ENCODE results near the gene DOCK8. TPM values are rescaled to one million over a fixed set of nuclear protein-coding genes. Genes with fewer than 3 reads are reported as not detected.

The DOCK8 gene
- total RNA-seq, 6 experiments from 2014 or later: 0.05 to 0.34 (median 0.20) TPM

GRCh38 chr9:237141-237857 lies 22.6 kb downstream of the DOCK8 start:
- H3K36me3 Mint-ChIP-seq (ENCODE audit: low read depth): no peaks in the 10 kb centered on the region
- TF ChIP-seq, protein P1, sequence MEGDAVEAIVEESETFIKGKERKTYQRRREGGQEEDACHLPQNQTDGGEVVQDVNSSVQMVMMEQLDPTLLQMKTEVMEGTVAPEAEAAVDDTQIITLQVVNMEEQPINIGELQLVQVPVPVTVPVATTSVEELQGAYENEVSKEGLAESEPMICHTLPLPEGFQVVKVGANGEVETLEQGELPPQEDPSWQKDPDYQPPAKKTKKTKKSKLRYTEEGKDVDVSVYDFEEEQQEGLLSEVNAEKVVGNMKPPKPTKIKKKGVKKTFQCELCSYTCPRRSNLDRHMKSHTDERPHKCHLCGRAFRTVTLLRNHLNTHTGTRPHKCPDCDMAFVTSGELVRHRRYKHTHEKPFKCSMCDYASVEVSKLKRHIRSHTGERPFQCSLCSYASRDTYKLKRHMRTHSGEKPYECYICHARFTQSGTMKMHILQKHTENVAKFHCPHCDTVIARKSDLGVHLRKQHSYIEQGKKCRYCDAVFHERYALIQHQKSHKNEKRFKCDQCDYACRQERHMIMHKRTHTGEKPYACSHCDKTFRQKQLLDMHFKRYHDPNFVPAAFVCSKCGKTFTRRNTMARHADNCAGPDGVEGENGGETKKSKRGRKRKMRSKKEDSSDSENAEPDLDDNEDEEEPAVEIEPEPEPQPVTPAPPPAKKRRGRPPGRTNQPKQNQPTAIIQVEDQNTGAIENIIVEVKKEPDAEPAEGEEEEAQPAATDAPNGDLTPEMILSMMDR (IDR thresholded peaks at IDR 0.05): no peak
- H3K27me3 Mint-ChIP-seq (ENCODE audit: insufficient read depth): peaks cover 3% of the 10 kb centered on the region
- no peaks in the 10 kb centered on the region for H3K4me1 Mint-ChIP-seq (ENCODE audit: low read depth)
- peaks cover 4% of the 10 kb centered on the region; the same call in 1 of the 2 replicates for H3K9me3 Mint-ChIP-seq
- H3K4me3 Mint-ChIP-seq: no peak overlapping the region
- no peak overlapping the region for H3K27ac Mint-ChIP-seq
- DNase-seq: no peak

DNA sequence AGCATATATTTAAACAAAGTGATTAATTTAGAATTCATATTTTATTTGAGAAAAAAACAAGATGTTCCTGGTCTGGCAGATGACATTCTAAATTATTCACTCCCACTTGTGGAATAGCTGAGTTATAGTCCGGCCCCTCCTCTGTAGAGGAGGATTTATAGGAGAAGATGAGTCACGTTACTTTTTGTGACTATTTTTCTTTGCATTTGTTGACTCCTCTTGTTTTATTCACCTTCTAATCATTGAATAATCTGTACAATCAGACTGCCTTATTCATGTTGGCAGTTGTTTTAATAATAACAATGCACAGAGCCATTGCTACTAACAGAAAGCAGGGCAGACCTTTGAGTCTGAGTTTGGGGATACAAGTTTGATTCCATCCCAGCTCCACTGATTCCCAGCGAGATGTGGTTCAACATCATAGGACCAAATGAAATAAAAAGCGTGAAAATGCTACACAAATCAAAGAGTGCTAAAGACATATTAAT lies 23.2 kb downstream of the DOCK8 start:
- Mint-ChIP-seq H3K9me3 (peaks cover 4% of the 10 kb centered on the region; the same call in 1 of the 2 replicates), H3K36me3 (ENCODE audit: low read depth) (no peaks in the 10 kb centered on the region), H3K4me3 (no peak overlapping the region), H3K27me3 (ENCODE audit: insufficient read depth) (peaks cover 3% of the 10 kb centered on the region), H3K27ac (no peak overlapping the region), H3K4me1 (ENCODE audit: low read depth) (no peaks in the 10 kb centered on the region)
- no peak for DNase-seq
- TF ChIP-seq, protein P1 (IDR thresholded peaks at IDR 0.05): no peak

- no peaks in the 10 kb centered on the region for H3K36me3 Mint-ChIP-seq (ENCODE audit: low read depth)
- no peak overlapping the region for H3K27ac Mint-ChIP-seq
- no peak for DNase-seq
- H3K27me3 Mint-ChIP-seq (ENCODE audit: insufficient read depth): no peaks in the 10 kb centered on the region; the same call in 1 of the 2 replicates
- no peaks in the 10 kb centered on the region; the same call in 1 of the 2 replicates for H3K9me3 Mint-ChIP-seq
- H3K4me3 Mint-ChIP-seq: no peak overlapping the region
- no peaks in the 10 kb centered on the region for H3K4me1 Mint-ChIP-seq (ENCODE audit: low read depth)
- TF ChIP-seq, protein P1 (IDR thresholded peaks at IDR 0.05): no peak
These were observed 27.9 kb downstream of the DOCK8 start for GRCh38 chr9:242461-243080.

DNA sequence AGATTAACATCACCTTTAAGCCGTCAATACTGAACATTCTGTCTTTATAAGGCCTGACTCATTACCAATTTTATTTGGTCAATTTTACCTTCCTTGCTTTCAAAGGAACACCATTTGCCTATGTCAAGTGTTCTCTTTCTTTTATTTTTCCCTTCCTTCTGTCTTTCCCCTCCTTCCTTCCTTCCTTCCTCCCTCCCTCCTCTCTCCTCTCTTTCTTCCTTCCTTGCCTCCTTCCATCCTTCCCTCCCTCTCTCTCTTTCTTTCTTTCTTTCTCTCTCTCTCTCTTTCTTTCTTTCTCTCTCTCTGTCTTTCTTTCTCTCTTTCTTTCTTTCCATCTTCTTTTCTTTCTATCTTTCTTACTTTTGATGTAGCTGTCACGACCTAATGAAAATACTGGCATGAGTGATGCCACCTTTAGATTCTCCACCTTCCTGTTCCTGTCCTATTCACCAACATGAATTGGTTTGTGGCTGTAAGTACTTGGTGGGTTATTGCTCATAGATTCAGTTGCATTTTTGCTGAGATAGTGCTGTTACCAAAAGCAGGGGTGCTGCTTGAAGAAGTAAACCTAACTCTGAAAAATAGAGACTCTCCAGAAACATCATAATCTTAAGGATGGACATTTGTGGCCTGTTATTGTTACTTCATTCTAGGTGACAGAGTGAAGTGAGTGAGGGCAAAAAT lies 33.8 kb downstream of the DOCK8 start:
- TF ChIP-seq, protein P1 (IDR thresholded peaks at IDR 0.05): no peak
- Mint-ChIP-seq H3K36me3 (ENCODE audit: low read depth) (no peaks in the 10 kb centered on the region), H3K4me3 (no peak overlapping the region), H3K27me3 (ENCODE audit: insufficient read depth) (peaks cover 2% of the 10 kb centered on the region; the same call in 1 of the 2 replicates), H3K4me1 (ENCODE audit: low read depth) (no peaks in the 10 kb centered on the region), H3K9me3 (no peaks in the 10 kb centered on the region; the same call in 1 of the 2 replicates), H3K27ac (no peak overlapping the region)
- DNase-seq: no peak

- no peaks in the 10 kb centered on the region; the same call in 1 of the 2 replicates for H3K9me3 Mint-ChIP-seq
- H3K36me3 Mint-ChIP-seq (ENCODE audit: low read depth): no peaks in the 10 kb centered on the region
- H3K4me3 Mint-ChIP-seq: no peak overlapping the region
- no peak for DNase-seq
- H3K27me3 Mint-ChIP-seq (ENCODE audit: insufficient read depth): peaks cover 2% of the 10 kb centered on the region; the same call in 1 of the 2 replicates
- H3K27ac Mint-ChIP-seq: no peak overlapping the region
- no peaks in the 10 kb centered on the region for H3K4me1 Mint-ChIP-seq (ENCODE audit: low read depth)
- TF ChIP-seq, protein P1 (IDR thresholded peaks at IDR 0.05): no peak
These were observed 34.4 kb downstream of the DOCK8 start for GRCh38 chr9:249025-249424.

Measured in HFFc6 (cell line).